Endothelial cell of umbilical vein (primary cell): ENCODE measurements around the gene SNX9.

Experiments used
- CTCF ChIP-seq, 2 donors: IDR thresholded peaks; 1 replicate in 1 of 2; 2 replicates in 1 of 2; pipeline ENCODE4 v1.5.1; 2011; ENCODE audit warnings: low read length in 2 of 2, mild to moderate bottlenecking in 2 of 2, moderate library complexity in 2 of 2, control low read depth in 1 of 2, inconsistent platforms in 1 of 2, low read depth in 1 of 2; ENCODE audit not compliant: insufficient read depth in 1 of 2; ENCODE audit errors: extremely low read depth in 1 of 2
- EZH2 ChIP-seq: IDR thresholded peaks from 2 replicates; pipeline ENCODE4 v1.6.1; 2012; ENCODE audit warnings: borderline replicate concordance, low read depth, mild to moderate bottlenecking, moderate library complexity, low read length, inconsistent platforms; ENCODE audit not compliant: severe bottlenecking
- FOS ChIP-seq: IDR thresholded peaks from 2 replicates; pipeline ENCODE4 v1.6.1; 2011; ENCODE audit warnings: mild to moderate bottlenecking, low read length, moderate library complexity, borderline replicate concordance; ENCODE audit not compliant: insufficient read depth
- JUN ChIP-seq: IDR thresholded peaks from 2 replicates; pipeline ENCODE4 v1.6.1; 2011; ENCODE audit warnings: borderline replicate concordance, low read depth; ENCODE audit not compliant: insufficient read length, insufficient read depth
- MAX ChIP-seq: IDR thresholded peaks from 2 replicates; pipeline ENCODE4 v1.6.1; 2011; ENCODE audit not compliant: insufficient read depth, insufficient read length
- MYC ChIP-seq: IDR thresholded peaks from one replicate; pipeline ENCODE4 v1.6.1; 2011; ENCODE audit warnings: mild to moderate bottlenecking, low read depth, low read length
- POLR2A ChIP-seq: IDR thresholded peaks from 2 replicates; pipeline ENCODE4 v1.6.1; 2012; ENCODE audit warnings: low read depth, mild to moderate bottlenecking, control low read depth, low read length
- POLR2AphosphoS5 ChIP-seq: IDR thresholded peaks from 2 replicates; pipeline ENCODE4 v1.6.1; 2012; ENCODE audit warnings: low read depth, mild to moderate bottlenecking, control low read depth, low read length, moderate library complexity; ENCODE audit not compliant: insufficient read depth

GRCh38 chr6:157976345-157977175 lies 153.5 kb downstream of the SNX9 start:
- TF ChIP-seq CTCF (IDR thresholded peaks at IDR 0.05; ENCODE audit: extremely low read depth in 1 of 2, insufficient read depth in 1 of 2, low read depth in 1 of 2, low read length in 2 of 2) (no peak), POLR2A (no peak), EZH2 (no peak), POLR2AphosphoS5 (no peak), JUN (no peak), MYC (no peak), MAX (no peak), FOS (no peak)
